Stimulated activated CD4-positive, alpha-beta T cell treated with anti-CD3 and anti-CD28 coated beads, Interleukin-2, amount 100 ng/mL, for 4 hours (primary cell): ENCODE measurements around the gene PLXNB3.

Experiments
- DNase-seq: peaks from one replicate; pipeline ENCODE4 v3.0.0-alpha.2; 2020; ENCODE audit warnings: low read depth

The PLXNB3 gene

DNA sequence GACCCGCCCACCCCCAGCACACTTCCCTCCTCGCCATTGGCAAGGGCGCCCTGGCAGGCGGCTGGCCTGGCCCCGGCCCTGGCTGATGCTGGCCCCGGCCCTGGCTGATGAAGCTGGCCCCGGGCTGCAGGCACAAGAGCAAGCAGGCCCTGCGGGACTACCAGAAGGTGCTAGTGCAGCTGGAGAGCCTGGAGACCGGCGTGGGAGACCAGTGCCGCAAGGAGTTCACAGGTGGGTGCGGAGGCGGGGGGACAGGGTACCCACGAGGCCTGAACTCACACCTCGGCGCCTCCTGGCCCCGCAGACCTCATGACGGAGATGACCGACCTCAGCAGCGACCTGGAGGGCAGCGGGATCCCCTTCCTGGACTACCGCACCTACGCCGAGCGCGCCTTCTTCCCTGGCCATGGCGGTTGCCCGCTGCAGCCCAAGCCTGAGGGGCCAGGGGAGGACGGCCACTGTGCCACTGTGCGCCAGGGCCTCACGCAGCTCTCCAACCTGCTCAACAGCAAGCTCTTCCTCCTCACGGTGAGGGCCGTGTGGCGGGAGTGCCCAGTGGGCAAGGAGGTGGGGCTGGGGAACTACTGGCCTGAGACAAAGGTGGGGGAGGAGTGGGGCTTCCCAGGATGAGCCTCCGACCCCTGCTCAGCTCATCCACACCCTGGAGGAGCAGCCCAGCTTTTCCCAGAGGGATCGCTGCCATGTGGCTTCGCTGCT, 10.7 kb downstream of the PLXNB3 start:
- no peak for DNase-seq

DNA sequence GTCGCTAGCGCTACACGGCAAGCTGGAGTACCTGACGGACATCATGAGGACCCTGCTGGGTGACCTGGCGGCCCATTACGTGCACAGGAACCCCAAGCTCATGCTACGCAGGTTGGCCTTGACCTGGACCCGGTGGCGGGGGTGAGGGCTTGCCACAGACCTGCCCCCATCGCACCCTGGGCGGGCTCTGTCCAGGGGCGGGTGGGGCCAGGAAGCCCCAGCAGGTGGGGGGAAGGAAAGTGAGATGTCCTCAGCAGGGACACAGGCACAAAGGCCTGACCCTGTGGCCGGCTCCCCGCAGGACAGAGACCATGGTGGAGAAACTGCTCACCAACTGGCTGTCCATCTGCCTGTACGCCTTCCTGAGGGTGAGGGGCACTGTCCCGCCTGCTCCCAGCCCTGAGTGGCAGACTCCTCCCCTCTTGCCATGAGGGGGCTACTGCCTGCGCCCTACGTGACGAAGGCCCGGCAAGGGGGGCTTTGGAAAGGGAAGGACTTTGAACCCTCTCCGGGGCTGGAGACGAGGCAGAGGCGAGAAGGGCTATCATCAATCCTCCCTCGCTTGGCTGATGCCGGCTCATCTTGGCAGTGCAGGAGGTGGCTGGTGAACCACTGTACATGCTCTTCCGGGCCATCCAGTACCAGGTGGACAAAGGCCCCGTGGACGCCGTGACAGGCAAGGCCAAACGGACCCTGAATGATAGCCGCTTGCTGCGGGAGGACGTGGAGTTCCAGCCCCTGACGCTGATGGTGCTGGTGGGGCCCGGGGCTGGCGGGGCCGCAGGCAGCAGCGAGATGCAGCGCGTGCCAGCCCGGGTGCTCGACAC, 11.5 kb downstream of the PLXNB3 start:
- DNase-seq, result no peak

DNA sequence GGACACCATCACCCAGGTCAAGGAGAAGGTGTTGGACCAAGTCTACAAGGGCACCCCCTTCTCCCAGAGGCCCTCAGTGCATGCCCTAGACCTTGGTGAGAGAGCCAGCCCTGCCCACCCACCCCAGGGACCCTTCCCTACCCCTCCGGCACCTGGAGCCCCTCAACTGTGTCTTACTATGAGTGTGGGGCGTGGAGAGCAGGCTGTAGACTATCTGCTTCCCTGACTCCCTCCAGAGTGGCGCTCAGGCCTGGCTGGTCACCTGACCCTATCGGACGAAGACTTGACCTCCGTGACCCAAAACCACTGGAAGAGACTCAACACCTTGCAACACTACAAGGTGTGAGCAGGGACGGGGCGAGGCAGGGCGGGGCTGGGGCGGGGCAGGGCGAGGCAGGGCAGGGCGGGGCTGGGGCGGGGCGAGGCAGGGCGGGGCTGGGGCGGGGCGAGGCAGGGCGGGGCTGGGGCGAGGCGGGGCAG, 12.1 kb downstream of the PLXNB3 start:
- no peak for DNase-seq

DNA sequence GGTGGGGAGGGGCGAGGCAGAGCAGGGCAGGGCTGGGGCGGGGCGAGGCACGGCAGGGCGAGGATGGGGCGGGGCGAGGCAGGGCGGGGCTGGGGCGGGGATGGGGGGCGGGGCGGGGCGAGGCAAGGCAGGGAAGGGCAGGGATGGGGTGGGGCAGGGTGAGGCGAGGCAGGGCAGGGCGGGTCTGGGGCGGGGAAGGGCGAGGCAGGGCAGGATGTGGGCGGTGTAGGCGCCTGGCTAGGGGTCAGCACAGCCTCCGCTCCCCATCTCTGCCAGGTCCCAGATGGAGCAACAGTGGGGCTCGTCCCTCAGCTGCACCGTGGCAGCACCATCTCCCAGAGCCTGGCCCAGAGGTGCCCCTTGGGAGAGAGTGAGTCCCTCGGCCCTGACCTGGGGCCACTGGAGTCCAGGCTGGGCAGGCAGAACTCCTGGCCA, 12.6 kb downstream of the PLXNB3 start:
- no peak for DNase-seq

DNA sequence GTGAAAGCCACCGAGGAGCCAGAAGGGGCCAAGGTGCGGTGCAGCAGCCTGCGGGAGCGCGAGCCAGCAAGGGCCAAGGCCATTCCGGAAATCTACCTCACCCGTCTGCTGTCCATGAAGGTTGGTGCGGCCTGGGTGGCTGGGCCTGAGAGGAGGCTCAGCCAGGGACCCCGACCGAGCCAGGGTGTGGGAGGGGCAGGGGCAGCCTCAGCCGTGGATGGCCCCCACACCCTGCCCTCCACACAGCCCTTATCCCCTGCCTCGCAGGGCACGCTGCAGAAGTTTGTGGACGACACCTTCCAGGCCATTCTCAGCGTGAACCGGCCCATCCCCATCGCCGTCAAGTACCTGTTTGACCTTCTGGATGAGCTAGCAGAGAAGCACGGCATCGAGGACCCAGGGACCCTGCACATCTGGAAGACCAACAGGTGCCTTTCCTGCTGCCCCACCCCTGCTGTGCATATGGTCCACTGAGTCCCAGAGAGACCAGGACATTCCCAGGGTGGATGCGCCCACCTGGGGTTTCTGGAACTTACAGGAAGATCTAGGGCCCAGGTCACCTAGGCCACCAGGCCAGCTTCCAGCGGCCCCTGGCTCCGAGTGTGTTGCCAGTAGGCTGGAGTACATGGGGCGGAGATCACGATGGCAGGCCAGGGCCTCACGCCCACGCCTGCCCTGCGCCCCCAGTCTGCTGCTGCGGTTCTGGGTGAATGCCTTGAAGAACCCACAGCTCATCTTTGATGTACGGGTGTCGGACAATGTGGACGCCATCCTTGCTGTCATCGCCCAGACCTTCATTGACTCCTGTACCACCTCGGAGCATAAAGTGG, 13.4 kb downstream of the PLXNB3 start:
- DNase-seq, result no peak

DNA sequence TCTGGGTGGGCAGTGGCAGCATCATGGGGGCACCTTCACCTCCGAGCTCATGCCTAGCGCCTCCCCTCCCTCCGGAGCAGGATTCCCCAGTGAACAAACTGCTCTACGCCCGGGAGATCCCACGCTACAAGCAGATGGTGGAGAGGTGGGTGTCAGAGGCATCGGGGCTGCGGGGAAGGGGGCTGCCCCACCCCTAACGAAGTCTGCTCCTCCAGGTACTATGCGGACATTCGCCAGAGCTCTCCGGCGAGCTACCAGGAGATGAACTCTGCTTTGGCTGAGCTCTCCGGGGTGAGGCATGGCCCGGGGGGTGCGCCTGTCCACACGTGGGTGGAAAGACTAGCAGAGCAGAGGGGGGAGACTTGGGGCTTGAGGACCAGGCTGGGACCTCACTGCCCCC, 14.1 kb downstream of the PLXNB3 start:
- no peak for DNase-seq

GRCh38 chrX:153778684-153779101, 14.6 kb downstream of the PLXNB3 start:
- no peak for DNase-seq

DNA sequence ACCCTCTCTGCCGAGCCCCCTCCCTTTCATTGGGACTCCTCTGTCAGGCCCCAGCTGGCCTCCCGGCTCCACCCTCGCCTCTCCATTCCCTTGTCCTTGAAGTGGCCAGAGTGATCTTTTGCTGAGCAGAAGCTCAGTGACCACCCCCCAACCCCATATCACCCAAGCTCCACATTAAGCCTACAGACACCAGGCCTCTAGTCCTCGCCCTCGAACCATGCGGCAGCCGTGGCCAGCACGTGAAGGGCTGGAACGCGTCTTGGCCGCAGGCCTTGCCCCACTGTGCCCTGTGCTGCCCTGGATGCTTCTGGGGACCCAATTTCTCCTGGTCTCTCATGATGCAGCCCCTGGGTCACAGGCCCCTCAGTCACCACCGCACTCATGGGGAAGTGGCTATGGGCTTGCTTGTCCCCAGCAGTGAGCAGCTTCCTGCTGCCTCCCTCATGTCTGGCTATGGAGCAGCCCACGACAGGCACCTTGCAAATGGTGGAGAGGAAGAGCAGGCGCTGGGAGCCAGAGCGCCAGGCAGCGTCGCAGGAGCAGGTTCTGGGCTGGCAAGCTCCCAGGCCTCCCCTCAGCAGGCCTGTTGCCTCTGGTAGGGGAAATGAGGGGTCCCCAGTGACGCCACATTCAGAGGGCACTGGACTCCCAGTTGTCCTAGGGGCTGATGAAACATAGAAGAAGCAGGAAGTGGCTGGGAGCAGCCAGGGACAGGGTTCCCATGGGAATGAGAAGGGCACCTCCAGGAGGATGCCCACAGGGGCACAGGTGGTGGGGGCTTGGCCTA, 16.0 kb downstream of the PLXNB3 start:
- DNase-seq, result no peak

DNA sequence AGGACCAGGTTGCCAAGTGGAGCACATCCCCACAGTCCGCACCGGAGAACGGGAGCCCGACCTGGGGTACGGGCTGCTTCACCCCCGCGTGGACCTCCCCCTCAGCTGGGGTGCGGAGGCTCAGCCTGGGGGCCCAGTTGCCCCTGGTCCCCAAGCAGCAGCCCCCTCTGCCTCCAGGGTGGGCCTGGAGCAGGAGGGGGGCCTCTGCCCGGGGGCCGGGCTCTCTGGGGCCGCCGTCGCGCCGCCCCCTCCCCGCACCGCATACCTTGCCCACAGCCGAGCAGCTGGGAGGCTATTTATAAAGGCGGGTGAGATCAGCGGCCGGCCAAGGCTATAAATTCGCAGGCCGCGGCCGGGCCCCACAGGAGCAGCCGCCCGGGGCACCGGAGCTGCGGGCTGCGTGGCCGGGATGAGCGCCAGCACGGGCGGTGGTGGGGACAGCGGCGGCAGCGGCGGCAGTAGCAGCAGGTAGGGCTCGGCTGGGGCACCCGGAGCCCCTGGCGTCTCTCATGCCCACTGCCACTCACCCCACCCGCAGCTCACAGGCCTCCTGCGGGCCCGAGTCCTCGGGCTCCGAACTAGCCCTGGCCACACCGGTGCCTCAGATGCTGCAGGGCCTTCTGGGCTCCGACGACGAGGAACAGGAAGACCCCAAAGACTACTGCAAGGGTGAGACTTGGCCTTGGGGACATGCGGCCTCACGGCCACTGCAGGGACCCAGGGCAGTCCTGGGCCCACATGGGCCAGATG, 16.8 kb downstream of the PLXNB3 start, which contains the start of gene SRPK3:
TSS of gene SRPK3 (plus strand) at position 364 of the 750 bp plus-strand sequence. CDS start at position 410, 46 bp downstream.
- DNase-seq, result no peak

GRCh38 chrX:153781428-153782047, 17.5 kb downstream of the PLXNB3 start:
- no peak for DNase-seq

DNA sequence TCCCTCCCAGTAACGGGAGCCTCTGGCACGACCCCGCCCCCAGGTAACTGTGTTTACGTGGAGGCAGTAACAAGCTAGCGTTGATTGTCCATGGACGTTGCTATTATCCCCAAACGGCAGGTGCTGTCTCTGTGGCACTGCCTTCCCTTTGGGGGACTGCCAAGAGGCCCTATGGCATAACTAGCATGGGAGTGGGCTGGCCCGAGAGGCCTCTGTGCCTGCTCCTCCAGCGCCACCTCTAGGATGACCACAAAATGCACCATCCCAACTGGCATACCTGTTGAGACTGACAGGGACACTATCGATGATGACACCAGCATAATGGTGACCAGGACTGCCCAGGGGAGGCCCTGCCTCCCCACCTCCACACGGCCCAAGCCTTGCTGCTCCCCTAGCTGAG, 18.3 kb downstream of the PLXNB3 start:
- DNase-seq, result no peak

GRCh38 chrX:153782871-153783270, 18.8 kb downstream of the PLXNB3 start:
- DNase-seq, result no peak

DNA sequence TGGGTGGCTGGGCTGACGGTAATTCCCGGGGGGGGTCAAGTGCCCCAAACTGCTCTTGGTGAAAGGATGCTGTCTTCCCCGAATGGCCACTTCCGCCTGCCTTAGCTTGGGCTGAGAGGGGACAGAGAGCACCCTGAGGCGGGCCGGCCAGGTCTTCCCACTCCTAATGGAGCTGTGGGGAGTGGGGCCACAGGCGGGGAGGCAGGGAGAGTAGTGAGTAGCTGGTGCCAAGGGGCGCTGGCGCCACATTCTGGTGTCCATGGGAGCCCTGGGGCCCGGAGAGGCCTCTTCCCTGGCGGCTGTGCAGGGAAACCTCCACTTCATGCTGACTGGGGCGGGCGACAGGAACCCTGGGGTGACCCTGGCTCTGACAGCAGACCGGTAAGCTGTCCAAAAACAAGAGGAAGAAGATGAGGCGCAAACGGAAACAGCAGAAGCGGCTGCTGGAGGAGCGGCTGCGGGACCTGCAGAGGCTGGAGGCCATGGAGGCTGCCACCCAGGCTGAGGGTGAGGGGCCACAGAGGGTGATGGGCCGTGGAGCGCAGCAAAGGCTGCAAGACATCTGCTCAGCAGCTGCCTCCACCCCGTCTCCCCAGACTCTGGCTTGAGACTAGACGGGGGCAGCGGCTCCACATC, 19.4 kb downstream of the PLXNB3 start:
- no peak for DNase-seq

GRCh38 chrX:153784325-153784967, 20.4 kb downstream of the PLXNB3 start:
- no peak for DNase-seq

DNA sequence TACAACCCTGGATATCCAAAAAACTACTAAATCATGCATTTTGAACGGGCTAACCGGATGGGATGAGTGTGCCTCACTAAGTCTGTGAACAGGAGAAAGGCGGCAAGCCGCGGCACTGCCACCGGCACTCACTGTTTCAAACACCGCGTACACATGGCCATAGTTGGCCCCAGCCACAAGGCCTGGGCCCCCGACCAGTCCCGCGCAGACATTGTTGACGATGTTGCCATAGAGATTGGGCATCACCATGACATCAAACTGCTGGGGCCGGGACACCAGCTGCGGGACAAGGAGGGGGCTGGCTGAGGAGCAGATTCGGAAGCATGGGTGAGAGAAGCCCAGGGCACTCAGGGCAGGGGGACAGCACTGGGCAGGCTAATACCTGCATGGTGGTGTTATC, 22.6 kb downstream of the PLXNB3 start:
- DNase-seq, result no peak

DNA sequence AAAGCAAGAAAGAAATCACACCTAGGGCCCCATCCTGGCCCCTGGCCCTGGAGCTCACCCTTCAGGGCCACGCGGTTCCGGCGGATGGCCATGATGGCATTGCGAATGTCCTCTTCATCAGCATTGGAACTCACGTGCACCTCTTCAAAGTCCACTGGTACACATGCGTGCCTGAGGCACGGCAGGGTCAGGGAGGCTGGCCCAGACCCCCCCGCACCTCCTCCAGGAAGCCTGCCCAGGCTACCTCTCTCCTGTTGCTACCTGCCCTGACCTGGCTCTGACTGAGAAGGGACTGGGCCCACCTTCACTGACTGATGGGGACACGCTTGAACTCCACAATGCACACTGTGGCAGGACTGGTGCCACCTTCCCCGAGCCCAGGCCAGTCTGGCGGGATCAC, 25.6 kb downstream of the PLXNB3 start:
- no peak for DNase-seq

DNA sequence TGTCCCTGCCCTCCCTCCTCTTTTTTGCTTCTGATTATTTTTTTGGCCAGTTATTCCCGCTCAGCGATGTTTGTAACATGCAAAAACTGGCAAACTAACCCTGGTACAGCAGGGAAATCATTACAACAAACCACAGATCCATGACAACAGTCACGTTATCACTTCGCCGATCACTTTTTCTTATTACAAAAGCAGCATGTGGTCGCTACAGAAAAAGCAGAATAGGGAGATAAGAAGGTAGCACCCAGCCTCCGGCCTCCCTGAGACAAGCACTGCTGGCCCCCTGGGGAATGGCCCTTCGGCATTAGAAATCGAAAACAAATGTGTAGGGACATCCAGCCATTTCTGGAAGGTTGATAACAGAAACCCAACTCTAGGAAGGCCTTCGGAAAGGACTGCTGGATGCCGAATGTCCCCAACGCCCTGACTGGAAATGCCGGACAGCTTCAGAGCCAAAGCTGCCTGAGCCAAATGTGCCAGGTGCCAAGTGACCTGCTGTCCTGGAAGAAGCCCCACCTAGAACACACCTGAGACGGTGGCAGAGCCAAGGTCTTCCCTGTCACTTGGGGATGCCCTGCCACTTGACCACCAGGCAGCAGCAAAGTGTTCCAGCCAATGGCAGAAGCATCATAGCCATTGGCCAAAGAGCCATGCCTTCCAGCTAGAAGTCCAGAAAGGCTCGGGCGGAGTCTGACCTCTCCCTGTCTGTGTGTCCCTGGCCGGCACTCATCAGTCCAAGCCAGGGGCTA, 27.2 kb downstream of the PLXNB3 start:
- DNase-seq, result no peak

- no peak for DNase-seq
Measured at GRCh38 chrX:153792368-153792767, 28.3 kb downstream of the PLXNB3 start.

DNA sequence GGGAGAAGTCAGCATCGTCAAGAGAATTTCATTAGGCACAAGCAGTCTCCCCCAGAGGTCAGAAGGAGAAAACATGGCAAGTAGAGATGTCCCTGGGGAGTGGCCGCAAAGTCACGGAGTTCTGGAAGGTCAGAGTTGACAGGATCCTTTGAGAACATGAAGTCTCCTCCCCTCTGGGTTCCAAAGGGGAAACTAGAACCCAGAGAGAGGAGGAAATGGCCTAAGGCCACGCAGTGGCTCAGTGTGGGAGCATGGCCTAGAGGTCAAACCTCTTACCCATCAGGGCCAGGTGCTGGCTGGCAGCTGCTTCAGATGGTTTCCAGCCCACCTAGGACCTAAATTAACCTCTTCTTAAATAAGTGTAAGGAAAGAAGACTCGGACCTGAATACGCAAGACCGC, 29.2 kb downstream of the PLXNB3 start:
- no peak for DNase-seq
